ENCODE results near the gene CLDN25. TPM values are rescaled to one million over a fixed set of nuclear protein-coding genes. Genes with fewer than 3 reads are reported as not detected.

The CLDN25 gene
- total and polyA plus RNA-seq, 9 donors, result 0.15 to 0.44 (median 0.27) TPM; not detected in 4

DNA sequence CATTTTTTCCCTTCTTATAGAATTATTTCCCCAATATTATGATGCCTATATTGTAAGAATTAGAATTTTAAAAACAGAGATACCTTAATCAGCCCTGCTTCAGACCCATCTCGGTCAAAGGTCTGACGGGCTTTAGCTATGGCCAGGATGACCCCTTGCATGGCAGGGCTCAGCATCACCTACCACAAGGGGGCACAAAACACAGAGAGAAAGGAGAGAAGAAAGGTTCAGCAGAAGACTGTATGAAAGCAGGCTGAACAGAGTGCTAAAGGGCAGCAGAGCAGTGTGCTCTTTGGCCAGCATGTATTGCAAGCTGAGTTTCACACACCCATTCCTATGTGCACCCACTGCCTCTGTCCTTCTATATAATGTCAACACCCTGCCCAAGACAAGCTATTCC, 26.8 kb downstream of the CLDN25 start:
- no CpG with 5 or more reads among the region's 2 CpGs for WGBS (ENCODE audit: insufficient coverage)
- Histone ChIP-seq H3K4me3 (ENCODE audit: low read length) (no peak overlapping the region), H3K36me3 (ENCODE audit: control insufficient read depth, insufficient read depth, low read length) (peaks cover 42% of the 10 kb centered on the region), H3K27me3 (ENCODE audit: control insufficient read depth, insufficient read depth, low read length) (no peaks in the 10 kb centered on the region), H3K4me1 (ENCODE audit: control insufficient read depth, insufficient read depth, low read length) (no peaks in the 10 kb centered on the region), H3K9me3 (replicated peaks; ENCODE audit: control insufficient read depth, low read depth, low read length) (no peaks in the 10 kb centered on the region), H3K27ac (ENCODE audit: low read length) (no peak overlapping the region)
- peak; percentile 11 for DNase-seq

DNA sequence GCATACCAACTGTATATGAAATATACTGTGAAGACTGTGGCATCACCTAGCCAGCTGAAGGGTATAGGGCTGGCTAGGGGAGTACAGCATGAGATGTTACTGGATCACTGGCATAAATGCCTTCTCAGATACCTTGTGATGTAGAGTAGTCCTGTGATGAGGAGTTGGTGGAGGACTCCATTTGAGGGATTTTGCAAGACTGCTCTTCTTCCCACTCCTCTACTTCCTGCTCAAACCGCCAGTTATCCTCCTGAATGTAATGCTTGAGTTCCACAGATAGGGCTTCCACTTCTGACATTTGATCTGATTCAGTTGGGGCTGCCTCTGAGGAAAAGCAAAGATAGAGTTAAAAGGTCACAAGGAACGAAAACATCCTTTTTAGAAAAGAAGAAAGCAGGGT, 29.3 kb downstream of the CLDN25 start:
- H3K4me1 ChIP-seq (ENCODE audit: control insufficient read depth, insufficient read depth, low read length), result no peaks in the 10 kb centered on the region
- H3K36me3 ChIP-seq (ENCODE audit: control insufficient read depth, insufficient read depth, low read length), result peaks cover 31% of the 10 kb centered on the region
- WGBS (ENCODE audit: insufficient coverage), result no CpG with 5 or more reads among the region's 2 CpGs
- no peak overlapping the region for H3K27ac ChIP-seq (ENCODE audit: low read length)
- H3K9me3 ChIP-seq (replicated peaks; ENCODE audit: control insufficient read depth, low read depth, low read length), result no peaks in the 10 kb centered on the region
- H3K4me3 ChIP-seq (ENCODE audit: low read length), result no peak overlapping the region
- no peak for DNase-seq
- H3K27me3 ChIP-seq (ENCODE audit: control insufficient read depth, insufficient read depth, low read length), result no peaks in the 10 kb centered on the region

DNA sequence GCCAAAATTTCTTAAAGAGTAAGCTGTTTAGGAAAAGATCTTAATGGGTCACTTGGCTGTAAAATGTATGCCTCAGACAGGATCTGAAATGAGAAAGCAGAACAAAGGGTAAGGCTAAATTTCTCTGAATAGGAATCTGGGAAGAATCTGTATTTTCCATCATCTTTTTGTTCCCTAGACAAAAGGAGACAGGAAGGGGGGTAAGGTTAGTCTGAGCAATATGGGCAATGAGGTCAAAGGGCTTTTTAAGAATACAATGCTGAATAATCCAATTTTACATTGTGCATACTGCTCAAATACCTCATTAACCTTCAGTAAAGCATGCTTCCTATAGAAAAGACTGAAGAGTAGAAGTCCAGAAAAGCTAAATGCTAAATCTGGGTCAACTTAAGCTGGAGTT, 34.6 kb downstream of the CLDN25 start:
- H3K36me3 ChIP-seq (ENCODE audit: control insufficient read depth, insufficient read depth, low read length), result peaks cover 20% of the 10 kb centered on the region
- no peaks in the 10 kb centered on the region for H3K27me3 ChIP-seq (ENCODE audit: control insufficient read depth, insufficient read depth, low read length)
- no peak for DNase-seq
- no peaks in the 10 kb centered on the region for H3K9me3 ChIP-seq (replicated peaks; ENCODE audit: control insufficient read depth, low read depth, low read length)
- H3K4me1 ChIP-seq (ENCODE audit: control insufficient read depth, insufficient read depth, low read length), result no peaks in the 10 kb centered on the region
- H3K27ac ChIP-seq (ENCODE audit: low read length), result no peak overlapping the region
- H3K4me3 ChIP-seq (ENCODE audit: low read length), result no peak overlapping the region

- peaks cover 32% of the 10 kb centered on the region for H3K36me3 ChIP-seq (ENCODE audit: control insufficient read depth, insufficient read depth, low read length)
- no peaks in the 10 kb centered on the region for H3K27me3 ChIP-seq (ENCODE audit: control insufficient read depth, insufficient read depth, low read length)
- no peaks in the 10 kb centered on the region for H3K9me3 ChIP-seq (replicated peaks; ENCODE audit: control insufficient read depth, low read depth, low read length)
- no peaks in the 10 kb centered on the region for H3K4me1 ChIP-seq (ENCODE audit: control insufficient read depth, insufficient read depth, low read length)
- DNase-seq, result no peak
- 80% methylated on average over 1 of the region's 1 CpG for WGBS (ENCODE audit: insufficient coverage)
- no peak overlapping the region for H3K27ac ChIP-seq (ENCODE audit: low read length)
- no peak overlapping the region for H3K4me3 ChIP-seq (ENCODE audit: low read length)
These were observed 37.6 kb downstream of the CLDN25 start for GRCh38 chr11:113817162-113817561.

DNA sequence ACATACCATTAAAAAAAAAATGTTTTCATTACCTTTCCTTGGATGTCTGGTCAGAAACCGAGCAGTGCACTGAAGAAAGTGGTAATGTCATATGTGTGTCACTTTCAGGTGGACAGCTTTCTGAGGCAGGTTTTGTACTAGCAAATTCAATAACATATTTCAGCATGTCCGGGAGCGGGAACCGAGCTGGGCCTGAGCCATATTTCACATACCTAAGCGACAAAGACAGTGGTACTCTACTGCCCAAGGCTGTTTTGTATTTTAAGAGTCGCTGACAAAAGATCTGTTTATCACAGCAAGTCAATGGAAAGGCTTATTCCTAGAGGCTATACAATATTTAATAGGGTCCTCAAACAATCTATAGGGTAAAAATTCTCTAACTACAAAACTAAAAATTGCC, 38.0 kb downstream of the CLDN25 start:
- Histone ChIP-seq H3K9me3 (replicated peaks; ENCODE audit: control insufficient read depth, low read depth, low read length) (no peaks in the 10 kb centered on the region), H3K27ac (ENCODE audit: low read length) (no peak overlapping the region), H3K36me3 (ENCODE audit: control insufficient read depth, insufficient read depth, low read length) (peaks cover 36% of the 10 kb centered on the region), H3K4me3 (ENCODE audit: low read length) (no peak overlapping the region), H3K4me1 (ENCODE audit: control insufficient read depth, insufficient read depth, low read length) (no peaks in the 10 kb centered on the region), H3K27me3 (ENCODE audit: control insufficient read depth, insufficient read depth, low read length) (no peaks in the 10 kb centered on the region)
- WGBS (ENCODE audit: insufficient coverage), result no CpG with 5 or more reads among the region's 6 CpGs
- no peak for DNase-seq

DNA sequence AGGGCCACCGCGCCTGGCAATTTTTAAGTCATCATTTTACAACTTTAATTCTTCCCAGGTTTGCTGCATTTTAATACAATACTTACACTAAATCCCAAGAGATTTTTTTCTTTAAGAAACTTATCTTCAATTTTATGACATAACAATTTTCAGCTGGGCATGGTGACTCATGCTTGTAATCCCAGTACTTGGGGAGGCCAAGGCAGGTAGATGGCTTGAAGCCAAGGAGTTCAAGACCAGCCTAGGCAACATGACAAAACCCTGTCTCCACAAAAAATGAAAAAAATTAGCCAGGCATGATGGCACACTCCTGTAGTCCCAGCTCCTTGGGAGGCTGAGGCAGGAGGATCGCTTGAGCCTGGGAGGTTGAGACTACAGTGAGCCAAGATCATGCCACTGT, 38.8 kb downstream of the CLDN25 start:
- H3K27ac ChIP-seq (ENCODE audit: low read length), result no peak overlapping the region
- H3K27me3 ChIP-seq (ENCODE audit: control insufficient read depth, insufficient read depth, low read length), result no peaks in the 10 kb centered on the region
- H3K36me3 ChIP-seq (ENCODE audit: control insufficient read depth, insufficient read depth, low read length), result peaks cover 40% of the 10 kb centered on the region
- H3K4me1 ChIP-seq (ENCODE audit: control insufficient read depth, insufficient read depth, low read length), result no peaks in the 10 kb centered on the region
- no peak for DNase-seq
- WGBS (ENCODE audit: insufficient coverage), result 100% methylated on average over 3 of the region's 3 CpGs
- no peak overlapping the region for H3K4me3 ChIP-seq (ENCODE audit: low read length)
- H3K9me3 ChIP-seq (replicated peaks; ENCODE audit: control insufficient read depth, low read depth, low read length), result no peaks in the 10 kb centered on the region

- H3K4me1 ChIP-seq (ENCODE audit: control insufficient read depth, insufficient read depth, low read length), result no peaks in the 10 kb centered on the region
- H3K27ac ChIP-seq (ENCODE audit: low read length), result no peak overlapping the region
- H3K9me3 ChIP-seq (replicated peaks; ENCODE audit: control insufficient read depth, low read depth, low read length), result peaks cover 9% of the 10 kb centered on the region
- peaks cover 24% of the 10 kb centered on the region for H3K36me3 ChIP-seq (ENCODE audit: control insufficient read depth, insufficient read depth, low read length)
- DNase-seq, result no peak
- no CpG with 5 or more reads among the region's 3 CpGs for WGBS (ENCODE audit: insufficient coverage)
- no peak overlapping the region for H3K4me3 ChIP-seq (ENCODE audit: low read length)
- no peaks in the 10 kb centered on the region for H3K27me3 ChIP-seq (ENCODE audit: control insufficient read depth, insufficient read depth, low read length)
These were observed 47.9 kb downstream of the CLDN25 start for GRCh38 chr11:113827477-113827876.

DNA sequence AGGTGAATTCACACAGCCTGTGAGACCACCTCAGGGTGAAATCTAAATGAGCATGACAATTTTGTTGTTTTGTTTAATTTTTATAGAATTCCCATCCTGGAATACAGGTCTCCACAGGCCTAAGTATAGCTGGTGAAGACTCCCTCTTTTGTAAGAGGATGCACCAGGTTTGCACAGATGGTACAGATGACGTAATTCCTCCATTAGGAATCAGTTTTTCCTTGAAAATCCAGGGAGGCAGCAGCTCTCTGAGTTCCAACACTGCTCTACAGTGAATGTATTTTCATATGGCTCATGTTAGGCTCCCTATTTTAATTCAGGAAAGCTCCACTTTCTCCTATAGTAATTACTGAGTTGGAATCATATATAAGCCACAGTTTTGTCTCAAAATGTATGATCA, 48.6 kb downstream of the CLDN25 start:
- Histone ChIP-seq H3K4me1 (ENCODE audit: control insufficient read depth, insufficient read depth, low read length) (no peaks in the 10 kb centered on the region), H3K27ac (ENCODE audit: low read length) (no peak overlapping the region), H3K27me3 (ENCODE audit: control insufficient read depth, insufficient read depth, low read length) (no peaks in the 10 kb centered on the region), H3K9me3 (replicated peaks; ENCODE audit: control insufficient read depth, low read depth, low read length) (peaks cover 9% of the 10 kb centered on the region), H3K4me3 (ENCODE audit: low read length) (no peak overlapping the region), H3K36me3 (ENCODE audit: control insufficient read depth, insufficient read depth, low read length) (peaks cover 24% of the 10 kb centered on the region)
- no peak for DNase-seq
- no CpG with 5 or more reads among the region's 1 CpG for WGBS (ENCODE audit: insufficient coverage)

- Histone ChIP-seq H3K4me3 (ENCODE audit: low read length) (no peak overlapping the region), H3K27me3 (ENCODE audit: control insufficient read depth, insufficient read depth, low read length) (no peaks in the 10 kb centered on the region), H3K27ac (ENCODE audit: low read length) (no peak overlapping the region), H3K36me3 (ENCODE audit: control insufficient read depth, insufficient read depth, low read length) (peaks cover 28% of the 10 kb centered on the region), H3K9me3 (replicated peaks; ENCODE audit: control insufficient read depth, low read depth, low read length) (peaks cover 6% of the 10 kb centered on the region), H3K4me1 (ENCODE audit: control insufficient read depth, insufficient read depth, low read length) (no peaks in the 10 kb centered on the region)
- WGBS (ENCODE audit: insufficient coverage), result no CpG with 5 or more reads among the region's 2 CpGs
- DNase-seq, result no peak
These were observed 50.2 kb downstream of the CLDN25 start for GRCh38 chr11:113829751-113830150.

Measured in muscle of leg (tissue), 11 donors.